Mesangial cell (primary cell): ENCODE measurements around the gene ATP6V1E1. TPM values are rescaled to one million over a fixed set of nuclear protein-coding genes. Genes with fewer than 3 reads are reported as not detected.

Experiments used
- total RNA-seq: library from RNA; depleted of rRNA; stranded (reverse); fragments of >200 nt; gene quantifications from 2 replicates; pipeline ENCODE4 v1.2.3, GENCODE V29; 2015

The ATP6V1E1 gene
- total RNA-seq, result 81.3 and 82.8 TPM in 2 replicates

DNA sequence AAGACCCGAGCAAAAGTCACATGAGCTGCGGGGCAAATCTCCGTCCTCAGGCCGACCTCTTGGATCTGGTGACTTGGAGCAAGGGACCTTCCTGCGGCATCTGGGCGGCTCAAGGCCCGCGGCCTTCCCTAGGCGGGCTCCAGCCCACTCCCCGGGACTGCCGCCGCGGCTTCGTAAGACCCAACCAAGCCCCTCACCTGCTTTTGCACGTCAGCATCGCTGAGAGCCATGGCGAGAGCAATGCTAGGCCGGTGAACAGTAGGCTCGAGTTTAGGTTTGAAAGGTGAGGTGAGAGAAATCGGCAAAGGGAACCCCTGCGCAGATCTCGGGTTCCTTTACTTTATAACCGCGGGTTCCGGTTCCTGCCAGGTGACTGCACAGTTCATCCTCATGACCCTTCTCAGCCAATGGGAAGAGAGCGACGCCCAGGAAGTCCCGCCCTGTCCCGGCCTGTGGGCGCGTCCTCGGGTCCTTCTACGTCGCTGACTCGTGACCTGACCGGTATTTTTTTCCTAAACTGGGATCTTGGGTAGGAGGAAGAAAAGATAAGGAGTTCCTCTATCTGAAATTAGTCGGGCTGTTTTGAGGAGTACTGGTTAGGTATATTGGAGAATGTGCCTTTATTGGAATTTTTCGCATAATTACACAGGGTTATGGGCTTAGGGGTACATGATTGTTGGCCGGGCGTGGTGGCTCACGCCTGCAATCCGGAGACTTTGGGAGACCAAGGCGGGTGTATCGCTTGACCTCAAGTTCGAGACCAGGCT is at the start of gene ATP6V1E1:
Gene ATP6V1E1 (minus strand): TSS at position 344 of the 767 bp plus-strand sequence. CDS start 114 bp downstream, at position 230.

DNA sequence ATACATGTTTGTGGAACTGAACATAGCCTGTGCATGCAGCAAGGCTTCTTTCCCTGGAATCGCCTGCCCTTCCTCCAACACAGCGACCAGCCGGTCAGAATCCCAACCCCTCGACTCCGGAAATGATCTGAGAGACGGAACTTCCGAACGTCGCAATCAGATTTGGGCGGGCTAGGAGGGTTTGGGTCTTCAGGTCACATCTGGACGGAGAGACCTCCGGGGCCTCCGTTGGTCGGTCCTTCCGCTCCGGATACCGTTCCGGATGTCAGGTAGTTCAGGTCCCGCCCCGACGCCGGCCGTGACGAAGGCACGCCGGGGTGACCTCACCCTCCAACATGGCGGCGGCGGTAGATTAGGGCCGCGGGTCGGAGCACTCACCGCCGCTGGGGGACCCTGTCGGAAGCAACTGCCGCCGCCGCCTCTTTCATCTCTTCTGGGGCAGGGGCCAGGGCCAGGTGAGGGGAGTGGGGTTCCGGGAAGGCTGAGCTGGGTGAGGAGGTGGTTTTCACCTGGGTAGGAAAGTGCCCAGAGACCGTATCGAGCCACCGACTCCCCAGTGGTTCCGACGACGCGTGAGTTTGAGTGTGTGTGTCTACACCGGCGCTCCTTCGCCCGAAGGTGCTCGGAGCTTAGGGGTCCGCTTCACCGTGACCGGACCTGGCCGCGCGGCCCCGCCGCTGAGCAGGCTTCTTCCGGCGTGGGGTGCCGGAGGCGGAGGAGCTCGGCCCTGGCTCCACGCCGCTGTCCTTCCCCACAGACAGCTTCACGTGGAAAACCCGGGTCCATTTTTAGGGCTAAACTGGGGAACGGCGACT is 10.1 kb upstream of the ATP6V1E1 start, which contains the start of gene BCL2L13:
Gene BCL2L13 (plus strand): TSS at position 326 of the 815 bp plus-strand sequence. CDS start 16,955 bp downstream, outside the sequence.

DNA sequence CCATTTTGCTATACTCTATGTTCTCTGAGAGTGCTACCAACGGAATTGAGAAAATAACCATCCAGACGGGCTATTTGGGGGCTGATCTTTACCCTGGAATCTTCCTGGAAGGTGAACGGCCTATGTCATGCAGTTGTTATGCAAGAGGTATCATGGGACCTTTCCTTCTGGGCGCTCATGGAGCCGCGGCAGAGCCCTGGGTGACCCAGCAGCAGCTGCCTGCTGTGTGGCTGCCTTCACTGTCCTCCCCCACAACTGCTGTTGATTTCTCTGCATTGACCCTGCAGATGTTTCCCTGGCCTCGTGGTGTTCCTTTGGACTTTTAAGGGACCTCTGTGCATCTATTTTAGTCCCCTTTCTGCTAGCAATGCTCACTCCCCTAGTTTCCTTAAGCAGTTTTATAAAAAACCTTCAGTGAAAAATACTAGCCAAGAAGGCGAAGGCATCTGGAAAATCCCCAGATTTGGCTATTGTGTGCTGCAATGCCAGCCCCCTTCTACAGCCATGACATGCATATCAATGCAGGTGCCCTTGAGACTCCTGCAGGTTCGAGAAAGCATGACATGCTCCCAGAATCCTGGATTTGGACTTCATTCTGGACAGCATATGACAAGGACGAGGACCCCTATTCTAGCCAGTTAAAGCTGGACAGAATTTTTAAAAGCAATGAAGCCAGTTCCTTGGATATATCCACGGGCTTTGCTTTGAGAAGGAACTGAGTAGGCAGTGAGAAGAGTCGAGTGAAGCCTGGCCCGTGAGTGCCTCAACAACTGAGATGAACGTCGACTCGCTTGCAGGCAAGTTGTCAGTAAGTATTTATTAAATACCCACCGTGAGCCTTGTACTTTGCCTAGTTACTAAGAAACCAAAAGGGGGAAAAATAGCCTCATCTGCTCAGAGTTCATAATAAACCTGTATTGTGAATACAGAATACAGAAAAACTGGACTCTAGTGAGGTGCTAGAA is 65.4 kb downstream of the ATP6V1E1 start, which contains the start of gene SLC25A18:
Gene SLC25A18 (plus strand): TSS at position 593 of the 965 bp plus-strand sequence. CDS start 16,447 bp downstream, outside the sequence.

Other genes starting within 250 kb of the ATP6V1E1 start
- gene SLC25A18, start 65.3 kb downstream of the ATP6V1E1 start, total RNA-seq, result not detected in 2 replicates
- gene BCL2L13, start 10.0 kb upstream of the ATP6V1E1 start, total RNA-seq, result 39.1 and 56.0 TPM in 2 replicates
- gene BID, start 145.7 kb upstream of the ATP6V1E1 start, total RNA-seq, result 26.2 and 50.5 TPM in 2 replicates